Activated T-helper 1 cell treated with Interleukin-2 at 50 U/mL for 16 hours (primary cell): Measurements from ENCODE around the gene NLGN3.

Experiments
- DNase-seq: peaks from one replicate; pipeline ENCODE4 v3.0.0-alpha.2; 2020; ENCODE audit warnings: low read depth

NLGN3 gene

GRCh38 chrX:71118032-71118984 lies 26.3 kb upstream of the NLGN3 start, which contains the start of gene MED12:
TSS of gene MED12 (plus strand) at chrX:71118596. CDS start at chrX:71118755, 159 bp downstream.
- DNase-seq = peak; percentile 64

GRCh38 chrX:71118985-71119535 lies 25.6 kb upstream of the NLGN3 start:
- no peak for DNase-seq

GRCh38 chrX:71128166-71128833 lies 16.3 kb upstream of the NLGN3 start:
- DNase-seq = no peak

GRCh38 chrX:71128915-71129765 lies 15.5 kb upstream of the NLGN3 start:
- peak; percentile 60 for DNase-seq

- DNase-seq = no peak
Observed at GRCh38 chrX:71131510-71131909, 13.1 kb upstream of the NLGN3 start.

GRCh38 chrX:71140440-71140839 lies 4.2 kb upstream of the NLGN3 start:
- DNase-seq = no peak

- DNase-seq = no peak
Observed at GRCh38 chrX:71143508-71143907, 1.1 kb upstream of the NLGN3 start.

GRCh38 chrX:71147496-71148277 lies 3.0 kb downstream of the NLGN3 start:
- no peak for DNase-seq

GRCh38 chrX:71148278-71148663 lies 3.6 kb downstream of the NLGN3 start:
- DNase-seq = no peak

GRCh38 chrX:71151366-71151765 lies 6.7 kb downstream of the NLGN3 start:
- DNase-seq = no peak

- DNase-seq = no peak
Observed at GRCh38 chrX:71154196-71154595, 9.6 kb downstream of the NLGN3 start.

GRCh38 chrX:71154641-71155040 lies 10.0 kb downstream of the NLGN3 start:
- no peak for DNase-seq

GRCh38 chrX:71158603-71159002 lies 14.0 kb downstream of the NLGN3 start:
- no peak for DNase-seq

GRCh38 chrX:71159335-71159734 lies 14.7 kb downstream of the NLGN3 start:
- DNase-seq = no peak

- no peak for DNase-seq
Observed at GRCh38 chrX:71160475-71160874, 15.8 kb downstream of the NLGN3 start.

- no peak for DNase-seq
Observed at GRCh38 chrX:71162981-71163380, 18.3 kb downstream of the NLGN3 start.

GRCh38 chrX:71164071-71164470 lies 19.4 kb downstream of the NLGN3 start:
- DNase-seq = no peak

GRCh38 chrX:71166461-71166860 lies 21.8 kb downstream of the NLGN3 start:
- no peak for DNase-seq

GRCh38 chrX:71167031-71167781 lies 22.6 kb downstream of the NLGN3 start:
- no peak for DNase-seq

GRCh38 chrX:71168134-71168533 lies 23.5 kb downstream of the NLGN3 start:
- no peak for DNase-seq
